ENCODE data around the gene NFATC1. TPM values are rescaled to one million over a fixed set of nuclear protein-coding genes. Genes with fewer than 3 reads are reported as not detected.

NFATC1 gene
- total RNA-seq, 5 donors from 2014 or later (not counting 1 experiment from before 2014, with no cell fraction given), result 58.1 to 108 (median 66.0) TPM

DNA sequence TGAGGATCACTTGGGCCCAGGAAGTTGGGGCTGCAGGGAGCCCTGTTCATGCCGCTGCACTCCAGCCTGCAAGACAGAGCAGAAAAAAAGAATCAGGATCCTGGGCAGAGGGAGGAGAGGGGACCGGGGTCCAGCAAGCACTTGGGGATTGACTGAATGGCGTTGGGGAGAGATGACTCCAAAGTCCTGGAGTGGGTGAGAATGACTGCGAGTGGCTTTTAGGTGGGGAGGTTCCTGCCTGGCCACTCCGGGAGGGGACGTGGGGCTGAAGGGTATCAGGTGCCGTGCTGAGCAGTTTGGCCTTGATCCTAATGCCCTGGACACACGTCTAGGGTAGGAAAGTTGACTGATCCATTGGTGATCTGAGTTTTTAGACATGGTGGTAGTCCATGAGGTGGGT, 3.5 kb upstream of the NFATC1 start:
- ATAC-seq (replicated peaks in 1 of 4) (no peak), DNase-seq (no peak)
- H3K36me3 ChIP-seq (ENCODE audit: control insufficient read depth in 2 of 2, extremely low read depth in 1 of 2, insufficient read depth in 1 of 2, low read length in 1 of 2), result no peaks in the 10 kb centered on the region
- no peak overlapping the region for H3K4me3 ChIP-seq (ENCODE audit: control insufficient read depth in 1 of 2, extremely low read depth in 1 of 2, low read length in 1 of 2)
- peaks cover 0 to 38% of the 10 kb centered on the region in 2 experiments for H3K27me3 ChIP-seq (replicated peaks in 1 of 2; ENCODE audit: control insufficient read depth in 2 of 2, extremely low read depth in 1 of 2, insufficient read depth in 2 of 2, low read length in 1 of 2)
- 93% methylated on average over 6 of the region's 8 CpGs for WGBS (ENCODE audit: insufficient coverage)
- no peaks in the 10 kb centered on the region for H3K9me3 ChIP-seq
- POLR2A ChIA-PET, result interaction anchor here (0.6 to 0.9 kb wide), 3 partner anchors 13 to 124 kb away, joined by 3 to 4 read pairs (median 4); no protein-coding TSS in a partner anchor
- Mint-ChIP-seq H3K27ac (peak overlapping the region in 1 of 2 donors; percentile 62), H3K4me3 (peak overlapping the region; percentile 66 to 90 (median 90)), H3K27me3 (peaks cover 0 to 3% of the 10 kb centered on the region in 2 donors), H3K36me3 (no peaks in the 10 kb centered on the region), H3K4me1 (peaks cover 23 to 46% (median 29%) of the 10 kb centered on the region in 3 donors), H3K9me3 (no peaks in the 10 kb centered on the region)
- CTCF ChIA-PET, result interaction anchor here (0.7 to 2.9 kb wide), 5 partner anchors 12 to 584 kb away, joined by 3 to 8 read pairs (median 5); no protein-coding TSS in a partner anchor
- no peak overlapping the region for H3K27ac ChIP-seq (ENCODE audit: low read length)
- H3K4me1 ChIP-seq (ENCODE audit: control insufficient read depth in 1 of 2, extremely low read depth in 1 of 2, insufficient read depth in 2 of 2, low read length in 2 of 2), result peaks cover 6 to 26% of the 10 kb centered on the region in 2 experiments

GRCh38 chr18:79393181-79393634, 2.5 kb upstream of the NFATC1 start:
- CTCF ChIA-PET, result interaction anchor here (0.6 to 1.7 kb wide), 9 partner anchors 10 to 286 kb away, joined by 3 to 8 read pairs (median 4); no protein-coding TSS in a partner anchor
- 2% methylated on average over 27 of the region's 30 CpGs for WGBS (ENCODE audit: insufficient coverage)
- Mint-ChIP-seq H3K27me3 (peaks cover 0 to 3% of the 10 kb centered on the region in 2 donors), H3K36me3 (no peaks in the 10 kb centered on the region), H3K4me3 (peak overlapping the region; percentile 78 to 90 (median 90)), H3K27ac (peak overlapping the region in 1 of 2 donors; percentile 52), H3K9me3 (no peaks in the 10 kb centered on the region), H3K4me1 (peaks cover 27 to 41% (median 31%) of the 10 kb centered on the region in 3 donors)
- no peaks in the 10 kb centered on the region for H3K9me3 ChIP-seq
- peaks cover 0 to 35% of the 10 kb centered on the region in 2 experiments for H3K27me3 ChIP-seq (replicated peaks in 1 of 2; ENCODE audit: control insufficient read depth in 2 of 2, extremely low read depth in 1 of 2, insufficient read depth in 2 of 2, low read length in 1 of 2)
- ATAC-seq (replicated peaks in 1 of 4) (peak in 3 of 4 experiments; percentile 8 to 32 (median 13)), DNase-seq (peak in 5 of 35 experiments; percentile 20 to 48 (median 42))
- no peaks in the 10 kb centered on the region for H3K36me3 ChIP-seq (ENCODE audit: control insufficient read depth in 2 of 2, extremely low read depth in 1 of 2, insufficient read depth in 1 of 2, low read length in 1 of 2)
- POLR2A ChIA-PET, result interaction anchor here in 1 of 2 donors (0.7 kb wide), 3 partner anchors 12 to 130 kb away, joined by 5 to 7 read pairs (median 5); no protein-coding TSS in a partner anchor
- no peak overlapping the region for H3K27ac ChIP-seq (ENCODE audit: low read length)
- H3K4me1 ChIP-seq (ENCODE audit: control insufficient read depth in 1 of 2, extremely low read depth in 1 of 2, insufficient read depth in 2 of 2, low read length in 2 of 2), result peaks cover 8 to 34% of the 10 kb centered on the region in 2 experiments
- peak overlapping the region; percentile 35 to 50 for H3K4me3 ChIP-seq (ENCODE audit: control insufficient read depth in 1 of 2, extremely low read depth in 1 of 2, low read length in 1 of 2)

GRCh38 chr18:79393635-79394533, 1.8 kb upstream of the NFATC1 start:
- peak overlapping the region in 1 of 2 donors; percentile 52 for H3K27ac Mint-ChIP-seq
- CTCF ChIA-PET, result interaction anchor here (0.6 to 1.7 kb wide), 8 partner anchors 10 to 132 kb away, joined by 3 to 8 read pairs (median 4); no protein-coding TSS in a partner anchor
- peak; percentile 17 to 32 (median 24) for ATAC-seq (replicated peaks in 1 of 4)

GRCh38 chr18:79394534-79395307, 1.0 kb upstream of the NFATC1 start:
- peak overlapping the region in 1 of 2 donors; percentile 69 for H3K27ac Mint-ChIP-seq
- POLR2A ChIA-PET, result no interaction called here
- CTCF ChIA-PET, result no interaction called here
- peak in 29 of 35 experiments; percentile 24 to 71 (median 48) for DNase-seq
- H3K4me3 Mint-ChIP-seq, result peak overlapping the region; percentile 76 to 84 (median 81)
- peaks cover 0 to 3% of the 10 kb centered on the region in 2 donors for H3K27me3 Mint-ChIP-seq
- peaks cover 32 to 39% (median 37%) of the 10 kb centered on the region in 3 donors for H3K4me1 Mint-ChIP-seq
- Histone ChIP-seq H3K9me3 (no peaks in the 10 kb centered on the region), H3K27me3 (replicated peaks in 1 of 2; ENCODE audit: control insufficient read depth in 2 of 2, extremely low read depth in 1 of 2, insufficient read depth in 2 of 2, low read length in 1 of 2) (peaks cover 0 to 31% of the 10 kb centered on the region in 2 experiments), H3K36me3 (ENCODE audit: control insufficient read depth in 2 of 2, extremely low read depth in 1 of 2, insufficient read depth in 1 of 2, low read length in 1 of 2) (no peaks in the 10 kb centered on the region), H3K27ac (ENCODE audit: low read length) (no peak overlapping the region), H3K4me1 (ENCODE audit: control insufficient read depth in 1 of 2, extremely low read depth in 1 of 2, insufficient read depth in 2 of 2, low read length in 2 of 2) (peaks cover 8 to 49% of the 10 kb centered on the region in 2 experiments), H3K4me3 (ENCODE audit: control insufficient read depth in 1 of 2, extremely low read depth in 1 of 2, low read length in 1 of 2) (peak overlapping the region; percentile 35 to 68)
- H3K36me3 Mint-ChIP-seq, result no peaks in the 10 kb centered on the region
- WGBS (ENCODE audit: insufficient coverage), result under 1% methylated on average over 53 of the region's 67 CpGs
- peak; percentile 6 to 17 (median 8) for ATAC-seq (replicated peaks in 1 of 4)
- H3K9me3 Mint-ChIP-seq, result no peaks in the 10 kb centered on the region

More at GRCh38 chr18:79393635-79394533, 1.8 kb upstream of the NFATC1 start:
- Mint-ChIP-seq H3K36me3 (no peaks in the 10 kb centered on the region), H3K4me1 (peaks cover 30 to 41% (median 35%) of the 10 kb centered on the region in 3 donors), H3K27me3 (peaks cover 0 to 3% of the 10 kb centered on the region in 2 donors), H3K9me3 (no peaks in the 10 kb centered on the region), H3K4me3 (peak overlapping the region; percentile 78 to 90 (median 90))
- Histone ChIP-seq H3K27me3 (replicated peaks in 1 of 2; ENCODE audit: control insufficient read depth in 2 of 2, extremely low read depth in 1 of 2, insufficient read depth in 2 of 2, low read length in 1 of 2) (peaks cover 0 to 34% of the 10 kb centered on the region in 2 experiments), H3K36me3 (ENCODE audit: control insufficient read depth in 2 of 2, extremely low read depth in 1 of 2, insufficient read depth in 1 of 2, low read length in 1 of 2) (no peaks in the 10 kb centered on the region), H3K4me1 (ENCODE audit: control insufficient read depth in 1 of 2, extremely low read depth in 1 of 2, insufficient read depth in 2 of 2, low read length in 2 of 2) (peaks cover 8 to 41% of the 10 kb centered on the region in 2 experiments), H3K27ac (ENCODE audit: low read length) (no peak overlapping the region), H3K4me3 (ENCODE audit: control insufficient read depth in 1 of 2, extremely low read depth in 1 of 2, low read length in 1 of 2) (peak overlapping the region; percentile 35 to 50), H3K9me3 (no peaks in the 10 kb centered on the region)
- POLR2A ChIA-PET, result interaction anchor here (0.7 kb wide), 4 partner anchors 8 to 130 kb away, joined by 3 to 7 read pairs (median 5); no protein-coding TSS in a partner anchor
- DNase-seq, result peak in 11 of 35 experiments; percentile 17 to 61 (median 43)
- under 1% methylated on average over 45 of the region's 83 CpGs for WGBS (ENCODE audit: insufficient coverage)

- POLR2A ChIA-PET, result no interaction called here
- Histone ChIP-seq H3K36me3 (ENCODE audit: control insufficient read depth in 2 of 2, extremely low read depth in 1 of 2, insufficient read depth in 1 of 2, low read length in 1 of 2) (no peaks in the 10 kb centered on the region), H3K4me3 (ENCODE audit: control insufficient read depth in 1 of 2, extremely low read depth in 1 of 2, low read length in 1 of 2) (peak overlapping the region; percentile 35 to 68), H3K4me1 (ENCODE audit: control insufficient read depth in 1 of 2, extremely low read depth in 1 of 2, insufficient read depth in 2 of 2, low read length in 2 of 2) (peaks cover 8 to 50% of the 10 kb centered on the region in 2 experiments), H3K9me3 (no peaks in the 10 kb centered on the region), H3K27ac (ENCODE audit: low read length) (no peak overlapping the region), H3K27me3 (replicated peaks in 1 of 2; ENCODE audit: control insufficient read depth in 2 of 2, extremely low read depth in 1 of 2, insufficient read depth in 2 of 2, low read length in 1 of 2) (peaks cover 0 to 29% of the 10 kb centered on the region in 2 experiments)
- WGBS (ENCODE audit: insufficient coverage), result 0% methylated on average over 1 of the region's 34 CpGs
- Mint-ChIP-seq H3K27ac (no peak overlapping the region), H3K4me3 (peak overlapping the region; percentile 76 to 90 (median 84)), H3K36me3 (no peaks in the 10 kb centered on the region), H3K27me3 (peaks cover 0 to 3% of the 10 kb centered on the region in 2 donors), H3K9me3 (no peaks in the 10 kb centered on the region), H3K4me1 (peaks cover 32 to 37% (median 36%) of the 10 kb centered on the region in 3 donors)
- ATAC-seq (replicated peaks in 1 of 4) (no peak), DNase-seq (no peak)
- CTCF ChIA-PET, result no interaction called here
Observed at GRCh38 chr18:79395308-79395640, 456 bp upstream of the NFATC1 start.
